HK-2 (cell line): ENCODE data around the gene CINP.
A peak's percentile ranks its signal among the peaks of the same experiment; 100 is the strongest.
"Not testable (repeated sequence)": the region's sequence is repeated elsewhere in the genome, so short reads cannot be mapped to it uniquely, and the experiment has no call there.

Source experiments
- DNase-seq: peaks from one replicate; pipeline ENCODE4 v3.0.0-alpha.2; 2018; ENCODE audit not compliant: unreplicated experiment

The CINP gene

DNA sequence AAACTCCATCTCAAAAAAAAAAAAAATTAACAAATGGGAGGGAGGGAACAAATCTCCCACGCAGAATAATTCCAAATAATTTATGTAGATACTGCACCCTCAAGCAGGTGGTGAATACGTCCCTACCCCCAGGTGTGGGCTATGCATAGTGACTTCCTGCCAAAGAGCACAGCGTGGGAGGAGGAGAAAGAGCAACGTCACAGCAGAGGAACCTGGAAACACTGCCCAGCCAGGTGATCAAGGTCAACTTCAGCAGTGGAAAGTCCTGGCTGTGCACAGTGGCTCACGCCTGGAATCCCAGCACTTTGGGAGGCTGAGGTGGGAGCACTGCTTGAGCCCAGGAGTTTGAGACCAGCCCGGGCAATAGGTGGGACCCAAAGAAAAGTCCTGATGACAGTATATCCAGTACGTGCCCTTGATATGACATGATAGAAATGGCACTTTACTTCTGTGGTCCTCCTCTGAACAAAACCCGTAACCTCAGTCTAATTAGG is 9.5 kb downstream of the CINP start:
- DNase-seq = no peak

DNA sequence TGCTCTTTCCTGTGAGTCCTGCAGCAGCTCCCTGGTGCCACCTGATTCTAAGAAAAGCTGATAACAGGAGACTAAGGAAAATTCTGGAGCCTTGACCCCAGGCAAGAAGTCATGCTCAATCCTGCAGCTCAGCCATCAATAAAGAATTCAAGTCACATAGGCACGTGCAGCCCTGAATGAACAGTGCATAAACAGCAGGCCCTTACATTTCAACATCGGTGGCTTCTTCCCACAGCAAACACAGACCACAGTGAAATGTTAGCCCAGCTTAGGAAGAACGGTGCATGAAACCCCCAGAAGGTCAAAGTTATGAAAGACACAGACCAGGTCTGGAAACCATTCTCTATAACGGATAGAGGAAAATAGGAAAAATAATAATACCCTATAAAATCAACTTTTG is 10.5 kb downstream of the CINP start:
- DNase-seq = no peak

DNA sequence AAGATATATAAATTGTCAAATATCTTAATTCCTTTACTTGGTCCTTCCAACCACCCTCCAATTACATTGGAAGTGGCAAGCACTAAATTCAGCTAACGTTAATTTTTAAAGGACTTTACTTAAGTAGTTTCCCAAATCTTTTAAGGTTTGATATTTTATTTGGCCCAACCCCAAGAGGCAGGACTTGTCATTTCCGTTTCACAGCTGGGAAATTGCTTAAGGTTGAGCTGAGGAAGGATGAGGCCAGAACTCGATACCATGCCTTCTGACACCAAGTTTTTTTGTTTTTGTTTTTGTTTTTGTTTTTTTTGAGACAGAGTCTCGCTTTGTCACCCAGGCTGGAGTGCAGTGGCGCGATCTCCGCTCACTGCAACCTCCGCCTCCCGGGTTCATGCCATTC is 11.1 kb downstream of the CINP start:
- DNase-seq = not testable (repeated sequence)

DNA sequence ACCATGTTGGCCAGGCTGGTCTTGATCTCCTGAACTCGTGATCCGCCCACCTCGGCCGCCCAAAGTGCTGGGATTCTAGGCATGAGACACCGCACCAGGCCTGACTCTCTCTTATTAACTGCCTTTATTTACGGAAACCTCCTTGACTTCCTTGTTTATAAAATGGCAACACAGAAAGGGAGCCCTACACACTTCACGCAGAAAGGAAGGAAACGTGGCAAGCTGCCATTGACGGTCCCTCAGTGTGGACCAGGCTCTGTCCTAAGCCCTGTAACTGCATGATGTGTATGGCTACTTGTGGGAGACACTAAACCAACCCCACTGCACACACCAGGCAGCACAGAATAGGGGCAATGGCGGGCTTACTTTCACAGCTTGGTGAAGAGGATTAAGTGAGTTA is 11.7 kb downstream of the CINP start:
- no peak for DNase-seq

DNA sequence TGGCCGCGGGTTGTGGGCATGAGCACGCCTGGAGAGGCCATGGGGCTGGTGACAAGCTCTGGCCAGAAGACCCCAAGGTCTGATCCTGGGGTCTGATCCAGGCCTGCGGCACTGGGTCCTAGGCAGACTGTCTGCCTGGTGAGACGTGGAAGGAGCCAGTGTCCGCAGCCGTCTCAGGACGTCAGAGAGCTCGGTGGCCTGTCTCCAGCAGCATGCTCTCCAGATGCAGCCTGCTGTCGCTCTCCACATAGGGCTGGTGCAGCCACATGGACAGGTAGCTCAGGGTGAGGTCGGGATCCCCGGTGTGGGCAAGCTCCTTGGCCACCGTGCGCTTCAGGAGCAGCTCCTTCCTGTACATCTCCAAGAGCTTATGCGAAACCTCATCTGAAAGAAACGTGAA is 14.3 kb downstream of the CINP start:
- no peak for DNase-seq

DNA sequence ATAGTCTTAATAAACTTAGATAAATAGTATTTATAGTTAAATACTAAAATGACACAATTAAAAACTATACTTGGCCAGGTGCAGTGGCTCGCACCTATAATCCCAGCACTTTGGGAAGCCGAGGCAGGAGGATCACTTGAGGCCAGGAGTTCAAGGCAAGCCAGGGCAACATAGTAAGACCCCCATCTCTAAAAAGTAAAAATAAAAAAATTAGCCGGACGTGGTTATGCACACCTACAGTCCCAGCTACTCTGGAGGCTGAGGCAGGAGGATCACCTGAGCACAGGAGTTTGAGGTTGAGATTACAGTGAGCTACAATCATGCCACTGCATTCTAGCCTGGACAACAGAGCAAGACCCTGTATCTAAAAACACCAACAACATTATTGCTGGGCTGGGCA is 16.0 kb downstream of the CINP start:
- DNase-seq = no peak

DNA sequence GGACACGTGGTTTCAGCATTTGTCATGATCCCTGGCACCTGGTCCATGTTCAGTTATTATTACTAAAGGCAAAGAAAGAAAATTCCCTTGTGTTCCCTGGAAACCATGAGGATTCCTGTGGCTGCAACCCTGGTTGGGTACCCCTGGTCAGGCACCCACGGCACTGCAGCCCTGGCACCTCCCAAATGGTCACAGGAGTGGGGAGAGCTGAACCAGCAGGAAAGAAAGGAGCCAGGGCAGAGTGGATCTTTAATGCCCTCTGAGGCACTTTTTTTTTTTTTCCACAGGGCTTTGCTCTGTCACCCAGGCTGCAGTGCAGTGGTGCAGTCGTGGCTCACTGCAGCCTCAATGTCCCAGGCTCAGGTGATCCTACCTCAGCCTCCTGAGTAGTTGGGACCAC is 17.5 kb downstream of the CINP start:
- DNase-seq = no peak

DNA sequence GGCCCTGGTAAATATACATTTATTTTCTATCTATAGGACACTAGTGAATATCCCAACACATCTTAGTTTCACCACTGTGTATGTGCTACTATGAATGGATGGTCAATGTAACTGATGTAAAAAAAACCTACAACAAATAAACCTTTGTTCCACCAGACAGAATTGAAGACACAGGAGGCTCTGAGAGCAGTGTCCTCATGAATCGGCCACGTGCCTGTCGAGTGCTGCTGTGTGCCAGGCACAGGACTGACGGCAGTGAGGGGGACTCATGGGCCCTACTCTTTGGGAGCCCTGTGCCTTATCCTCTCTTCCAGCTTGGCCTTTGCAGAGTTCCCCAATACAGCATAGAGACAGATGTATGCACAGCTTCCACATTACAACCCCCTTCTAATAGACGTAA is 18.2 kb downstream of the CINP start:
- DNase-seq = no peak

DNA sequence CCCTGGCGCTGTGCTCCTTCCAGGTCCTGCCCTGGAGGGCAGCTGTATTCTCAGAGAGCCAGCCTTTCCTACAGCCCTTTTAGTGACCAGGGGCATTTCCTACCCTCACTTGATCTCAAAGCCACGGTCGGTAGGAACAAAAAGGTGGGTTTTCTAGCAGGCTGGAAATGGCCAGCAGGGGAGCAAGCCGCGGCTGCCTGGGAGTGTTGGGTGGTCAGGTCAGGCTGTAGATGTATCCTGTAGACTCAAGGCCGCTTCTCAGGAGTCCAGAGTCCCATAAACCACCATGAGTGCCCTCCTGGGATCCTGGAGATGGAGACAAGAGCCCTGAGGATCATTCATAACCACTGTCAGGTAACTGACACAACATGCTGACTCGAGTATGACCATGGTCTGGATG is 18.6 kb downstream of the CINP start:
- no peak for DNase-seq

DNA sequence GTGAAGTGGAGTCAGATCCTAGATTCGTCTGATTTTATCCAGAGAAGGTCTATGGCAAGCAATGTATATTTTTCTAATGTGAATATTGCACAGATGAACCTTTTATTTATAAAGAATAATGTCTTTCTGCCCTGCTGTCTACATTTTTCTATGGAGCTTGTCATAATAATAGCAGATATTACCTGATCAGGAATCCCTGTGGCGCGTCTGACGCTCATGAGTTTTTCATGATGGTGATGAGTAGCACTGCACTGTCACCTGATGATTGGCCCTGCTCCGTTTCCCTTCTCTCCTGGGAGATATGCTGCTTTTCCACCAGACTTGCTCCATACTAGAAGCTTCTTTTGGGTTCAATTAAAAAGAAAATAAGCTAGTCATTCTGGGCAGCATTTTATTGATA is 20.5 kb downstream of the CINP start:
- no peak for DNase-seq

DNA sequence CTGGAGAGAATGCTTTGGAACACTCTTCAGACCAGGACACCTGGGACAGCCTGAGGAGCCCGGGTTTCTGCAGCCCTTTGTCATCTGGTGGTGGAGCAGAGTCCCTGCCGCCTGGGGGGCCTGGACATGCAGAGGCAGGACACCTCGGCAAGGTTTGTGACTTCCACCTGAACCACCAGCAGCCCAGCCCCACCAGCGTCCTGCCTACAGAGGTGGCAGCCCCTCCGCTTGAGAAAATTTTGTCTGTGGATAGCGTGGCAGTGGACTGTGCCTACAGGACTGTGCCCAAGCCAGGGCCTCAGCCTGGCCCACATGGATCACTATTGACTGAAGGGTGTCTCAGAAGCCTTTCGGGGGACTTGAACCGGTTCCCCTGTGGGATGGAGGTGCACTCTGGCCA is 21.1 kb downstream of the CINP start:
- DNase-seq = no peak

DNA sequence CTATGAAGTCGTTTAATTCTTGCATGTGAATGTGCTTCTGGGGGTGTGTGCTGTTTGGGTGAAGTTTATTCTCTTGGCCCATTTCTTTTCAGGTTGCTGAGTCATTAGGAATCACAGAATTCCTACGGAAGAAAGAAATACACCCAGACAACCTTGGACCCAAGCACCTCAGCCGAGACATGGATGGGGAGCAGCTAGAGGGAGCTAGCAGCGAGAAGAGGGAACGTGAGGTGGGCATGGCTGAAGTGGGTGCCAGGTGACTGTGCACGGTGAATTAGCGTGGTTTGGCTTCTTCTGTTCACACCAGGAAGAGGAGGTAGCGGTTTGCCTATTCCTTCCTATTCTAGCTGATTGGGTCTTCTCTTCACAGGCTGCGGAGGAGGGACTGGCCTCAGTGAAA is 24.0 kb downstream of the CINP start:
- no peak for DNase-seq

DNA sequence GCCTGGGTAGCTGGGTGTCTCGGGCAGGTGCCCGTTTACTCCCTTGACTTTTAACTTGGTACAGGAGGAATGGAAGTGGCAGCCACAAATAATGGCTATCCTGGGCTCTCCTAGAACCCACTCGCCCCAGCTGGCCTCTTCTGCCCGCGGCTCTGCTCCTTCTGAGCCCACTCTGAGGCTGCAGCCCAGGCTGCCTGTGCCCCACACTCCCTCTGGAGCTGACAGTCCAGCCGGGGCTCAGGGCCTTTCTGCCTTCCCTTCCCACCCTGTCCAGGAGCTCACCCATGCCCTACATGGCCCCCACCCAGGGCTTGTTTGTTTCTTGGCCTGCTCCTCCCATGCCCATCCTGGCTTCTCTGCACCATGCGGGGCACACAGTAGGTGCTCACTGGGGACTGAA is 27.5 kb downstream of the CINP start:
- DNase-seq = no peak

DNA sequence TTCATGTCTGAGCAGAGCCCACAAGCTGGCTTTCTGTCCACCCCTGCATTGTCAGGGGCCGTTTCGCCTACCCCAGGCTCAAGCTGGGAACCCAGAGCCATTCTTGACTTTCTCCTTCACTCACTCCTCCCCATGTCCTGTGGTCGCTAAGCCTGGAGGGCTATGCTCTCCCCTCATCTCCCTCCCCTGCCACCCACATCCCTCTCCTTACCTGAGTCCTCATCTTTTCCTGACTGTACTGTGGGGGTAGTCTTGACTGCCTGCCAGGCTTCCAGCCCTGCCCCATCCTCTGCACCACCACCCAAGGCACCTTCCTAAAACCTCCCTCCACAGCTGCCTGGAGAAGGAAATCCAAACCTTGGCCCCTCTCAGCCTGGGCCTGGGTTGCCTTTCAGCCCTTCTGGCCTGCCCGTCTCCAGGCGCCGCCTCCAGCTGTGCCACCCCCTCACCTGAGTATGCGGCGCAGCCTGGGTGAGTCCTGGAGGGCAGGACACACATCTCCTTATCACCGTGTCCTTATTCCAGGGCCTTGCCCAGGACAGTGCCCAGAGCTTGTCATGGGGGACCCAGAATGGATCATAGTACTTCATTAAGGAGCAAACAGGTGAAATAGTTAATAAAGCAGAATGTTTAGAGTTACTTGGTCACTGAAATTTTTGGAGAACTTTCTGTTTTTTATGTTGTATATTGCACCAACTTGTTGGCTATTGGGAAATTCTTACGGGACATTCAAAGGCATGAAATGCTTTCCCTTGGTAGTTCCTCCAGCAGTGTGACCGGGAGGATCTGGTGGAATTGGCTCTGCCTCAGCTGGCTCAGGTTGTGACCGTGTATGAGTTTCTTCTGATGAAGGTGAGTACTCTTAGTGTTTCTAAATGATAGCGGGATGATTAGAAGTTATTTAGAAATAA is 28.6 kb downstream of the CINP start:
- DNase-seq = no peak

DNA sequence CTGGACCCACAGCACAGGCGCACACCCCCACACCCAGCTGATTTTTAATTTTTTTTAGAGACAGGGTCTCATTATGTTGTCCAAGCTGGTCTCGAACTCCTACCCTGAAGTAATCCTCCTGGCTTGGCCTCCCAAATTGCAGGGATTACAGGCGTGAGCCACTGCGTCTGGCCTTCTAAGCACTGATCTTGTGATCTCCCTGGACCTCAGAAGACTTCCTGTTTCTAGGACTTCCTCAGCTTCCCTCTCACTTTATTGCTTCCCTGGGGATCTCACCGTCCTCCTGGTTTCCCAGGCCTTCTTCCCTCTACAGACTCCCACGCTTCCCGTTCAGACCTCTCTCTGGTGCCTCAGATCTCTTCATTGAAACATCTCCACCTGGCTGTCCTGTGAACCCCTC is 29.3 kb downstream of the CINP start:
- no peak for DNase-seq

DNA sequence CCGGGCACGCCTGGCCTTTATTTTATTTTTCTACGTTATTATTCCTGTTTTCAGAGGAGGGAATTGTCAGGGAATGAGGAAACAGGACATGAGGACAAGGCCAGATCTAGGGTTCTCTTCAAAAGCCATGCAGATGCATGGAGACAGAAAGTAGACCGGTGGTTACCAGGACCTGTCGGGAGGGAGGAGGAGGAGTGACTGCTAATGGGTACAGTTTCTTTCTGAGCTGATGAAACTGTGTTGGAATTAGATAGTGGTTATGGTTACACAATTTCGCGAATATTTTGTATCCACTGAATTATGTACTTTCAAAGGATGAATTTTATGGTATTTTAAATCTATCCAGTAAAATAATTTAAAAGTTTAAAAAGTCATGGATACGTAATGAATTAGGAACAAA is 31.9 kb downstream of the CINP start:
- no peak for DNase-seq

DNA sequence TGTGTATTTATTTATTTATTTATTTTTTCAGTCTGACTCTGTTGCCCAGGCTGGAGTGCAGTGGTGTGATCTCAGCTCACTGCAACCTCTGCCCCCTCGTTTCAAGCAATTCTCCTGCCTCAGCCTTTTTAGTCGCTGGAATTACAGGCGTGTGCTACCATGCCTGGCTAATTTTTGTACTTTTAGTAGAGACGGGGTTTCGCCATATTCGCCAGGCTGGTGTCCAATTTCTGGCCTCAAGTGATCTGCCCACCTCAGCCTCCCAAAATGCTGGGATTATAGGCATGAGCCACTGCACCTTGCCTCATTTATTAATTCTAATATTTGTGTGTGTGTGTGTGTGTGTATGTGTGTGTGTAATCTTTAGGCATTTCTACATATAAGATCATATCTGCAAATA is 33.3 kb downstream of the CINP start:
- not testable (repeated sequence) for DNase-seq

DNA sequence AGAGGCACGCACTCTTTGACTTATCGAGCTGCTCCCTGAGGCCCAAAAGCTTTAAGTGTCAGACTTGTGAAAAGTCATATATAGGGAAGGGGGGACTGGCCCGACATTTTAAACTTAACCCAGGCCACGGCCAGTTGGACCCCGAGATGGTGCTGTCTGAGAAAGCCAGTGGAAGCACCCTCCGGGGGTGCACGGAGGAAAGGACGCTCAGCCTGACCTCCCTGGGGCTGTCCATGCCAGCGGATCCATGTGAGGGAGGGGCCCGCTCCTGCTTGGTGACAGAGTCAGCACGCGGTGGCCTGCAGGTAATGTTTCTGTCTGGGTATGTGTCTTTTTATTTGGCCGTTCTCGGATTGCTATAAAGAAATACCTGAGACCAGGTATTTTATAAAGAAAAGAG is 36.1 kb downstream of the CINP start:
- DNase-seq = no peak

DNA sequence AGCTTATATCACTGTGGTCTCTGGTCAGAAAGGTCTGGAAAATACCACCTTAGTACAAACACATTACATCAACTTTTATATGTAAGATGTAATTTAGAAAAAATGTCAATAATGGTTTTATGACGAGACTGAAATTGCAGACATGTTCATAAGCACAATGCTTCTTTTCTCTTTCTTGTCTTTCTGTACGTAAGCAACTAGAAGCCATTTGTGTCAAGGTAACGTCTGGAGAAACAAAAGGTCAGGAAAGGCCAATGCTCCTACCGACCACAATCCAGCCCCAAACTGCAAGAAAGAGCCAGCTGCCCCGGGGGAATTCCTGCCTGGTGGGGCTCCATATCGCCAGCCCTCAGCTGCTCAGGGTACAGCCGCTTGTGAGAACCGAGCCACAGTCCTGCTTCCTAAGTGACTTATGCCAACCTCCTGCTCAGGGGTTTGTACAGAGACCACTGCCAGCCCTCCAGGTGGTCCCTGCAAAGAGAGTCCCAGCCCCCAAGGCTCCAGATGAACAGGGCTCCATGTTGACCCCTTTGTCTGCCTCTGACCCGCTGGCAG is 36.8 kb downstream of the CINP start:
- DNase-seq = no peak

DNA sequence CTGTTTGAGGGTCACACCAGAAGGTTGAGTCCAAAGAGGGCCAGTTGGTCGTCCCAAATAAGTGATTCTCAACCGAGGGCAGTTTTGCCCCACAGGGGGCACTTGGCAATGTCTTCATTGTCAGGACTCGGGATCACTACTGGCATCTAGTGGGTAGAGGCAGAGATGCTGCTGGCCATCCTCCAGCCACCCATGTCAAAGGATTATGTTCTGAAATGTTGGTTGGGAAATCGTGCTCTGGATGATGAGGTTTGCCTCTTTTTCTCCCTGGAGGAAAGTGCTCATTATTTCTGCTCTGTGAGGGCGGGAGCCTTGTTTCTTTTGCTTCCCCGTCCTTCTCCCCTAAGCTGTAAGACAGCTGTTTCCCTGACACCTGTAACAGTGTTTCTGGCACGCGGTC is 39.6 kb downstream of the CINP start:
- peak; percentile 47 for DNase-seq

DNA sequence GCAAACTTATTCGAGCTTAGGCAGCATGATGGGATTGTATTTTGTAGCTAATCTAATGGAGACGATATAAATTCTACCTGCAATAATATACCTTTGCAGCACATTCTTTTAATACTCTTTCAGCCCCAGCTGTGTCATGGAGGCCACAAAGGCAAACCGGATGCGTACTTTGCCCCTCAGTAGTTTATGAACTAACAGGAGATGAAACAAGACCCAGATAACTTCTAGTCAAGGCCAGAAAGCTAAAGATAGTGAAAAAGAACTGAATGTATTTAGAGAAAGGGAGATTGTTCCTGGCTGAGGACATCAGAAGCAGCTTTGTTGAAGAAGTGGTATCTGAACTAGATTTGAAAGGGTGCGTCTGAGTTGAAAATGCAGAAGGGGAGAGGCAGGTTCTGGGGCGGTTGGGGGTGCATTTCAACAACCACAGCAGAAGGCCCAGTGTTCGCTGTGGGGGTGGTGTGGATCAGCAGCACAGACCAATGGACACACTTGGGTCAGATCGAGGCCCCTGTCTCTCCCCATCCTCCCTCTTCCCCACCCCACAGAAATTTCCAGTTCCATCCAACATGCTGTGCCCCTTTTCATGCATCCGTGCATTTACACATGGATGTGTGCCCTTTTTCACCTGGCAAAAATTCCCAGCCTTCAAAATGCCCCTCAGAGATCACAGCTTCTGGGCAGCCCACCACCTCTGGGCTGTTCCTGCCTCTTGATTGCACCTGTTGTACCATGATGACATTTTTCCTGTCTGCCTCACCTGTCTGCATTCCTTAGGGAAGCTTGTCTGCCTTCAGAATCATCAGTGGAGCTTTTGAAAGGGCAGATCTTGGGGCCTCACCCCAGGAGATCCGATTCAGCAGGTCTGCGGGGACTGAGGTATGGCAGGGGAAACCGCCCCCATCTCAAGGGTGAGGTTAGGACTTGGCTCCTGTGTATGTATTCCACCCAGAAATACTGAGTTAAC is 41.0 kb downstream of the CINP start:
- DNase-seq = no peak

DNA sequence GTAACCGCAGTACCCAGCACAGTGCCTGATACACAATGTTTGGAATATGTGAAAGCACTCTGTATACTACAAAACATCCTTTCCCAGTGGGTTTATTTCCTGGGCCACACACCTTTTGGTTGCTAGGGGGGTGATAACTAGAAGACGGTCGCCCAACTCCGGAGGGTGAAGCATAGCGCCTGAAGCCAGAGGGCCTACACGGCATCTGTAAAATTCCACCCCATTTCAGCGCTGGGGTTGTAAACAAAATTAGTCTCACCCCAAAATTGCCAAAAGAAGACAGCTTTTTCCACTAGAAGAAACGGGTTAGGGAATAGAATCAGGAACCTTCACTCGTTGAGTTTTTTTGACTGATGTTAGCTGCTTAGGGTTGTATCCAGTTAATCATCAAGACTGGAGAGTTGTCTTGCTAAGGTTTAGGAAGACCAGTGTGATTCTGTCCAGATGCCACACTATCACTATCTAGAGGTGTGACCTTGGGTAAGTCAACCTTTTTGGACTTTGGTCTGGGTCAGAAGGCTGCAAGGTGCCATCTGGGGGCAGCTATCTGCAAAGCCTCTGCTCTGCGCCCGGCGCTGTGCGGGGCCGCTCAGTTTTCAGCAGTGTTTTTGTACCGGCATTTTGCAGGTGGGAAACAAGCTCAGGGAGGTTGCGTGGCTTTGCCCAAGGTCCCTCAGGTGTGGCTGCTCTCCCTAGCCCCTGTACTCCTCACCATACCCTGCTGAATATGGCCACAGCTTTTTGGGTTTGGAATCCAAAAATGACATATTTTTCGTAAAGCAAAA is 41.8 kb downstream of the CINP start:
- no peak for DNase-seq
